H1 (cell line): ENCODE measurements around the gene DOCK3. TPM values are rescaled to one million over a fixed set of nuclear protein-coding genes. Genes with fewer than 3 reads are reported as not detected.

ENCODE experiments used
- CTCF ChIA-PET: fragments of 300-600 bp; sonication (Branson Sonifier 250); formaldehyde crosslinking; loops from one replicate; lab custom pipeline; 2021; ENCODE audit not compliant: partially characterized antibody; lab: Charles Lee
- POLR2A ChIA-PET: fragments of 300-600 bp; sonication (Branson Sonifier 250); formaldehyde crosslinking; loops from one replicate; lab custom pipeline; 2021; ENCODE audit warnings: inconsistent platforms; ENCODE audit not compliant: partially characterized antibody; lab: Charles Lee
- DNase-seq, 2 experiments: peaks; one replicate each; pipeline versions ENCODE4 v3.0.0 to v3.0.0-alpha.2; 2010 to 2022; ENCODE audit warnings: low spot score in 2 of 2, low read depth in 1 of 2, mixed read lengths in 1 of 2
- FAIRE-seq: peaks from 2 replicates; lab custom pipeline; 2011; peaks lifted over from hg19 to GRCh38; lab: Jason Lieb, UNC
- H2AFZ ChIP-seq: 2 replicates; pipeline ENCODE4 v1.8.1; 2012; ENCODE audit warnings: low read length, inconsistent platforms
- H2AK5ac ChIP-seq: 2 replicates; pipeline ENCODE4 v1.6.1; 2013; ENCODE audit warnings: low read depth, low read length
- H2BK120ac ChIP-seq: replicated peaks from 2 replicates; pipeline ENCODE3; 2013; ENCODE audit warnings: low read depth, low read length, inconsistent platforms
- H2BK12ac ChIP-seq: 2 replicates; pipeline ENCODE4 v1.6.1; 2013; ENCODE audit warnings: low read depth, low read length
- H2BK15ac ChIP-seq: 2 replicates; pipeline ENCODE4 v1.6.1; 2013; ENCODE audit warnings: low read length
- H2BK20ac ChIP-seq: 2 replicates; pipeline ENCODE4 v1.6.1; 2013; ENCODE audit warnings: low read length
- H2BK5ac ChIP-seq: 2 replicates; pipeline ENCODE4 v1.6.1; 2013; ENCODE audit warnings: low read depth, low read length
- H3K14ac ChIP-seq: 2 replicates; pipeline ENCODE4 v1.6.1; 2013; ENCODE audit warnings: inconsistent platforms; ENCODE audit not compliant: insufficient read length
- H3K18ac ChIP-seq: 2 replicates; pipeline ENCODE4 v1.6.1; 2013; ENCODE audit warnings: low read length; ENCODE audit errors: extremely low read depth
- H3K23ac ChIP-seq: 2 replicates; pipeline ENCODE4 v1.6.1; 2013; ENCODE audit warnings: inconsistent platforms; ENCODE audit not compliant: insufficient read length
- H3K23me2 ChIP-seq: 2 replicates; pipeline ENCODE4 v1.6.1; 2013; ENCODE audit warnings: low read depth, low read length
- H3K27ac ChIP-seq: 2 replicates; pipeline ENCODE4 v1.6.1; 2011; ENCODE audit warnings: low read depth, low read length, inconsistent platforms
- H3K27me3 ChIP-seq, 4 experiments: replicated peaks in 1 of 4; 1 replicate in 1 of 4; 2 replicates in 3 of 4; pipeline versions ENCODE4 v1.6.1 to v1.8.1; 2011 to 2013; ENCODE audit warnings: low read length in 3 of 4, mild to moderate bottlenecking in 3 of 4, inconsistent platforms in 2 of 4, mixed read lengths in 2 of 4, moderate library complexity in 1 of 4; ENCODE audit not compliant: control insufficient read depth in 3 of 4, insufficient read depth in 3 of 4; ENCODE audit errors: extremely low read depth in 1 of 4
- H3K36me3 ChIP-seq, 4 experiments: 2 replicates each; pipeline versions ENCODE4 v1.6.1 to v1.8.1; 2011 to 2013; ENCODE audit warnings: mild to moderate bottlenecking in 4 of 4, low read length in 3 of 4, moderate library complexity in 2 of 4, control low read depth in 1 of 4, inconsistent platforms in 1 of 4; ENCODE audit not compliant: insufficient read depth in 4 of 4, control insufficient read depth in 2 of 4
- H3K4ac ChIP-seq: replicated peaks from 2 replicates; pipeline ENCODE3; 2013; ENCODE audit warnings: low read length, low read depth, mixed read lengths, inconsistent platforms; ENCODE audit not compliant: insufficient read length
- H3K4me1 ChIP-seq, 4 experiments: replicated peaks in 1 of 4; 1 replicate in 1 of 4; 2 replicates in 3 of 4; pipeline versions ENCODE4 v1.6.1 to v1.8.1; 2011 to 2013; ENCODE audit warnings: low read length in 3 of 4, inconsistent platforms in 2 of 4, mixed read lengths in 1 of 4; ENCODE audit not compliant: insufficient read depth in 4 of 4, control insufficient read depth in 3 of 4
- H3K4me2 ChIP-seq, 2 experiments: 2 replicates each; pipeline versions ENCODE4 v1.6.1 to v1.8.1; 2011 to 2013; ENCODE audit warnings: low read depth in 2 of 2, low read length in 2 of 2, control low read depth in 1 of 2, inconsistent platforms in 1 of 2, mild to moderate bottlenecking in 1 of 2; ENCODE audit not compliant: insufficient read depth in 1 of 2
- H3K4me3 ChIP-seq, 4 experiments: fragments of 200-600, 300-600 bp in 1 of 4; sonication (generic), shearing (Covaris generic), sonication (Bioruptor Twin) in 1 of 4; 2 replicates each; pipeline versions ENCODE4 v1.5.1 to v1.8.1; 2011 to 2016; ENCODE audit warnings: low read length in 4 of 4, low read depth in 3 of 4, control low read depth in 2 of 4, inconsistent platforms in 2 of 4, mild to moderate bottlenecking in 2 of 4, mixed read lengths in 1 of 4, moderate library complexity in 1 of 4; ENCODE audit not compliant: insufficient read depth in 2 of 4; ENCODE audit errors: extremely low read depth in 1 of 4
- H3K56ac ChIP-seq: replicated peaks from 2 replicates; pipeline ENCODE3; 2013; ENCODE audit warnings: low read depth, mild to moderate bottlenecking, mixed read lengths, low read length, inconsistent platforms; ENCODE audit not compliant: insufficient read length
- H3K79me1 ChIP-seq: 2 replicates; pipeline ENCODE4 v1.6.1; 2013; ENCODE audit warnings: low read depth, low read length, control low read depth
- H3K79me2 ChIP-seq, 2 experiments: 2 replicates each; pipeline versions ENCODE4 v1.6.1 to v1.8.1; 2012 to 2013; ENCODE audit warnings: low read length in 2 of 2, mild to moderate bottlenecking in 2 of 2, inconsistent platforms in 1 of 2; ENCODE audit not compliant: insufficient read depth in 2 of 2, control insufficient read depth in 1 of 2
- H3K9ac ChIP-seq, 4 experiments: replicated peaks in 1 of 4; 1 replicate in 1 of 4; 2 replicates in 3 of 4; pipeline versions ENCODE4 v1.6.1 to v1.8.1; 2011 to 2013; ENCODE audit warnings: low read depth in 3 of 4, low read length in 3 of 4, control low read depth in 2 of 4, mild to moderate bottlenecking in 2 of 4, moderate library complexity in 2 of 4, inconsistent platforms in 1 of 4; ENCODE audit errors: extremely low read depth in 1 of 4
- H3K9me3 ChIP-seq, 2 experiments: 2 replicates each; pipeline versions ENCODE4 v1.6.1 to v1.8.1; 2012 to 2013; ENCODE audit warnings: mild to moderate bottlenecking in 2 of 2, moderate library complexity in 2 of 2, control low read depth in 1 of 2, inconsistent platforms in 1 of 2, low read depth in 1 of 2, low read length in 1 of 2, mixed read lengths in 1 of 2; ENCODE audit not compliant: insufficient read depth in 2 of 2
- H4K20me1 ChIP-seq, 2 experiments: replicated peaks in 1 of 2; 2 replicates each; pipeline versions ENCODE3 to v1.8.1; 2011 to 2013; ENCODE audit warnings: inconsistent platforms in 2 of 2, low read length in 2 of 2, mild to moderate bottlenecking in 1 of 2; ENCODE audit not compliant: insufficient read depth in 2 of 2, control insufficient read depth in 1 of 2
- H4K5ac ChIP-seq: 2 replicates; pipeline ENCODE4 v1.6.1; 2013; ENCODE audit warnings: low read length, low read depth, mixed read lengths, inconsistent platforms; ENCODE audit not compliant: insufficient read length
- H4K8ac ChIP-seq: 2 replicates; pipeline ENCODE4 v1.8.0; 2013; ENCODE audit warnings: mild to moderate bottlenecking, moderate library complexity, low read length, inconsistent platforms; ENCODE audit not compliant: insufficient read depth; ENCODE audit errors: extremely low read depth
- H4K91ac ChIP-seq: replicated peaks from 2 replicates; pipeline ENCODE3; 2013; ENCODE audit warnings: low read length, mixed read lengths, inconsistent platforms; ENCODE audit not compliant: insufficient read length
- CHD2 ChIP-seq: IDR thresholded peaks from 2 replicates; pipeline ENCODE4 v1.6.1; 2012; ENCODE audit warnings: low read length, improper control_type of control experiment
- CTCF ChIP-seq, 3 experiments: IDR thresholded peaks; 1 replicate in 2 of 3; 2 replicates in 1 of 3; pipeline versions ENCODE4 v1.5.1 to v1.6.1; 2011; ENCODE audit warnings: low read length in 3 of 3, mild to moderate bottlenecking in 3 of 3, inconsistent platforms in 2 of 3, low read depth in 1 of 3, moderate library complexity in 1 of 3; ENCODE audit not compliant: insufficient read depth in 1 of 3; ENCODE audit errors: control extremely low read depth in 1 of 3
- HDAC6 ChIP-seq: IDR thresholded peaks from one replicate; pipeline ENCODE4 v1.7.1; 2012; ENCODE audit warnings: low read depth, mild to moderate bottlenecking, inconsistent platforms, low read length, moderate library complexity
- NRF1 ChIP-seq: IDR thresholded peaks from 2 replicates; pipeline ENCODE4 v1.6.1; 2011; ENCODE audit warnings: mild to moderate bottlenecking, low read depth, low read length, improper control_type of control experiment
- POLR2A ChIP-seq, 2 experiments: IDR thresholded peaks; 1 replicate in 1 of 2; 2 replicates in 1 of 2; pipeline ENCODE4 v1.6.1; 2011; ENCODE audit warnings: low read depth in 2 of 2, low read length in 2 of 2, mild to moderate bottlenecking in 2 of 2; ENCODE audit errors: control extremely low read depth in 1 of 2
- RAD21 ChIP-seq, 2 experiments: IDR thresholded peaks in 1 of 2; conservative IDR thresholded peaks in 1 of 2; 2 replicates each; pipeline ENCODE4 v1.6.1; 2011; ENCODE audit warnings: low read depth in 2 of 2, low read length in 2 of 2, improper control_type of control experiment in 1 of 2, inconsistent platforms in 1 of 2, mild to moderate bottlenecking in 1 of 2, moderate library complexity in 1 of 2
- SAP30 ChIP-seq: fragments of 300-600 bp; sonication (generic); IDR thresholded peaks from 2 replicates; pipeline ENCODE4 v1.7.1; 2012; ENCODE audit warnings: low read length, moderate library complexity, mild to moderate bottlenecking, inconsistent platforms; ENCODE audit not compliant: insufficient read depth, insufficient replicate concordance
- SP1 ChIP-seq: IDR thresholded peaks from 2 replicates; pipeline ENCODE4 v1.6.1; 2011; ENCODE audit warnings: low read depth, low read length
- ZNF274 ChIP-seq: IDR thresholded peaks from 2 replicates; pipeline ENCODE4 v1.7.0; 2012; ENCODE audit warnings: low read length, borderline replicate concordance; ENCODE audit errors: extremely low read depth
- WGBS, 2 experiments: shearing (Covaris generic) in 1 of 2; methylation state at CpG; one replicate each; pipeline versions ENCODE4 v1.1.6 to v1.1.7; 2013 to 2015; ENCODE audit warnings: low lambda C conversion rate in 2 of 2, mixed read lengths in 2 of 2, inconsistent platforms in 1 of 2, low coverage in 1 of 2, missing lambda C conversion rate in 1 of 2; ENCODE audit not compliant: insufficient replicate concordance in 2 of 2, insufficient coverage in 1 of 2, insufficient read length in 1 of 2; ENCODE audit errors: extremely low coverage in 1 of 2, missing lambda C conversion rate in 1 of 2; 5-methylcytosine and 5-hydroxymethylcytosine counted together
- polyA plus RNA-seq, 7 experiments: library from polyadenylated mRNA; depleted of rRNA in 3 of 7; stranded (reverse) in 5 of 7; unstranded in 2 of 7; fragments of >200 nt in 5 of 7; fragments of 200-250 nt in 2 of 7; gene quantifications; 1 replicate in 5 of 7; 2 replicates in 1 of 7; 4 replicates in 1 of 7; pipeline versions ENCODE4 v1.2.1 to v1.2.3, GENCODE V29; 2011 to 2013; ENCODE audit warnings: missing spikeins in 2 of 7, mixed read lengths in 2 of 7
- total RNA-seq: library from RNA; stranded (reverse); fragmentation: NEBNext Ultra II Directional; extraction: Animal tissue kit (Norgen Biotek cat#: 25700); gene quantifications from 2 replicates; pipeline ENCODE4 v1.2.1, GENCODE V29; 2021

DOCK3 gene
- total and polyA plus RNA-seq, 2 of the 8 experiments (the other 6 are each of a cell fraction or from before 2014, with no cell fraction given) = 2.7 to 5.0 TPM

- Histone ChIP-seq H3K9ac (no peak overlapping the region), H3K23ac (no peak overlapping the region), H3K18ac (no peak overlapping the region), H3K14ac (no peak overlapping the region), H3K36me3 (no peaks in the 10 kb centered on the region), H2AFZ (no peak overlapping the region), H2BK5ac (no peak overlapping the region), H2BK15ac (no peak overlapping the region), H4K5ac (no peak overlapping the region), H3K4me1 (no peaks in the 10 kb centered on the region), H3K79me2 (peaks cover 2 to 5% of the 10 kb centered on the region in 2 experiments; a peak in 1 of 4 replicates), H3K4me3 (no peak overlapping the region), H3K9me3 (no peaks in the 10 kb centered on the region), H3K27ac (no peak overlapping the region), H3K56ac (no peak overlapping the region), H4K8ac (no peak overlapping the region), H3K4me2 (no peak overlapping the region), H3K23me2 (no peaks in the 10 kb centered on the region), H2AK5ac (no peak overlapping the region), H3K79me1 (no peaks in the 10 kb centered on the region; the same call in none of the 2 replicates), H2BK12ac (no peak overlapping the region), H2BK120ac (no peak overlapping the region), H4K20me1 (no peaks in the 10 kb centered on the region), H2BK20ac (0 out of 2 replicates have a peak overlapping the region, but pooled peaks have one; percentile 15), H3K4ac (no peak overlapping the region), H4K91ac (no peak overlapping the region), H3K27me3 (no peaks in the 10 kb centered on the region)
- DNase-seq = peak in 1 of 2 experiments; percentile 10
- ChIA-PET POLR2A (no interaction called here), CTCF (interaction anchor here (0.5 to 2.5 kb wide), 13 partner anchors 9 to 509 kb away, joined by 3 to 10 read pairs (median 4); partner anchors contain the start of gene MAPKAPK3)
- WGBS, 2 experiments = 77% methylated on average over 3 of the region's 3 CpGs; no CpG with 5 or more reads in 1 of the 2 experiments
- TF ChIP-seq RAD21 (IDR thresholded peaks at IDR 0.05 in 1 of 2, conservative IDR thresholded peaks at IDR 0.05 in 1 of 2; ENCODE audit: low read depth in 2 of 2, low read length in 2 of 2) (peak; percentile 58 to 68), NRF1 (no peak), SP1 (no peak), POLR2A (IDR thresholded peaks at IDR 0.05; ENCODE audit: control extremely low read depth in 1 of 2, low read depth in 2 of 2, low read length in 2 of 2) (no peak), SAP30 (no peak), CTCF (IDR thresholded peaks at IDR 0.05; ENCODE audit: control extremely low read depth in 1 of 3, insufficient read depth in 1 of 3, low read depth in 1 of 3, low read length in 3 of 3) (peak in 2 of 3 experiments; percentile 50 to 55; a peak in 3 of 4 replicates), ZNF274 (no peak), HDAC6 (no peak), CHD2 (no peak)
- FAIRE-seq = peak; percentile 77
These were observed 187.5 kb downstream of the DOCK3 start for GRCh38 chr3:50862221-50862620.
